Esophagus squamous epithelium (tissue), 4 donors: ENCODE results near the gene VIL1.

ENCODE experiments used
- POLR2A ChIP-seq, 4 donors: fragments of 450-650 bp; IDR thresholded peaks; one replicate each; pipeline ENCODE4 v1.6.1; 2017; ENCODE audit warnings: antibody characterized with exemption in 4 of 4, mild to moderate bottlenecking in 4 of 4, moderate library complexity in 3 of 4
- TF ChIP-seq, protein P1 (sequence below), 6 experiments: fragments of 450-650 bp in 4 of 6; fragments of 200-600 bp in 2 of 6; sonication (generic) in 2 of 6; IDR thresholded peaks; one replicate each; pipeline ENCODE4 v1.5.1; 2016 to 2019; ENCODE audit warnings: antibody characterized with exemption in 6 of 6, mild to moderate bottlenecking in 4 of 6, moderate library complexity in 4 of 6

DNA sequence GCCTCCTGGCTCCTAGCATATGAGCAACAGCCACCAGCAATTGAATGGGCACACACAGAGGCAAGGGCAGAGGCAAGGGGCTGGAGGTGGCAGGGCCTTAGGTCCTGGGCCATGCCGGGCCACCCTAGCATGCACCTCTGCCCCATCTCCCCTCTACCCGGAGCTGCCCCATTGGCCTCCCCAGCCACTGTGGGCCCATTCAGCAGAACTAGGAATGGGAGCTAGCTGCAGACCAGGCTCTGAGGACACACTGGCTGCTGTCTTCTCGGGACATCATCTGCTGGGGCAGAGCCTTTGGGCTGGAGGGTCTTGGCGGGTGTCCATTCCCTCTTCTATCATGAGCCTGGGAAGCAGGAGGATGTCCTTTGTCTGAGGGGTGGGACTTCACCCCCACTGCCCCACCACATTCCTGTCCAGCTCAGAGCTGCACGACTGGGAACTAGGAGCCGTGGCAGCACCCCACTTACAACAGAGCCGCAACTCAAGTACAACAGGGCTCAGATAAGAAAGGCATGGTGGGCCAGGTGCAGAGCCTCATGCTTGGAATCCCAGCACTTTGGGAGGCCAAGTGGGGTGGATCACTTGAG, 800 bp downstream of the VIL1 start:
- TF ChIP-seq, protein P1, sequence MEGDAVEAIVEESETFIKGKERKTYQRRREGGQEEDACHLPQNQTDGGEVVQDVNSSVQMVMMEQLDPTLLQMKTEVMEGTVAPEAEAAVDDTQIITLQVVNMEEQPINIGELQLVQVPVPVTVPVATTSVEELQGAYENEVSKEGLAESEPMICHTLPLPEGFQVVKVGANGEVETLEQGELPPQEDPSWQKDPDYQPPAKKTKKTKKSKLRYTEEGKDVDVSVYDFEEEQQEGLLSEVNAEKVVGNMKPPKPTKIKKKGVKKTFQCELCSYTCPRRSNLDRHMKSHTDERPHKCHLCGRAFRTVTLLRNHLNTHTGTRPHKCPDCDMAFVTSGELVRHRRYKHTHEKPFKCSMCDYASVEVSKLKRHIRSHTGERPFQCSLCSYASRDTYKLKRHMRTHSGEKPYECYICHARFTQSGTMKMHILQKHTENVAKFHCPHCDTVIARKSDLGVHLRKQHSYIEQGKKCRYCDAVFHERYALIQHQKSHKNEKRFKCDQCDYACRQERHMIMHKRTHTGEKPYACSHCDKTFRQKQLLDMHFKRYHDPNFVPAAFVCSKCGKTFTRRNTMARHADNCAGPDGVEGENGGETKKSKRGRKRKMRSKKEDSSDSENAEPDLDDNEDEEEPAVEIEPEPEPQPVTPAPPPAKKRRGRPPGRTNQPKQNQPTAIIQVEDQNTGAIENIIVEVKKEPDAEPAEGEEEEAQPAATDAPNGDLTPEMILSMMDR (IDR thresholded peaks at IDR 0.05), result no peak
- TF ChIP-seq POLR2A (IDR thresholded peaks at IDR 0.05), result no peak
